Neuronal stem cell (in vitro differentiated cells): Measurements from ENCODE around the gene PAX2.

Source experiments
- DNase-seq: peaks from one replicate; pipeline ENCODE4 v3.0.0-alpha.2; 2013; ENCODE audit warnings: low spot score
- H2AFZ ChIP-seq: one replicate; pipeline ENCODE4 v1.6.1; 2013; ENCODE audit warnings: mild to moderate bottlenecking, low read length, inconsistent platforms
- H2AK5ac ChIP-seq: 2 replicates; pipeline ENCODE4 v1.6.1; 2013; ENCODE audit warnings: low read depth, mild to moderate bottlenecking, inconsistent platforms, low read length, moderate library complexity, mixed read lengths
- H2BK120ac ChIP-seq: 2 replicates; pipeline ENCODE4 v1.6.1; 2013; ENCODE audit warnings: low read depth, mild to moderate bottlenecking, inconsistent platforms, low read length, moderate library complexity, mixed read lengths
- H2BK12ac ChIP-seq: one replicate; pipeline ENCODE4 v1.6.1; 2013; ENCODE audit warnings: low read length, inconsistent platforms
- H2BK15ac ChIP-seq: 2 replicates; pipeline ENCODE4 v1.6.1; 2013; ENCODE audit warnings: mild to moderate bottlenecking, low read length, inconsistent platforms, mixed read lengths
- H2BK5ac ChIP-seq: one replicate; pipeline ENCODE4 v1.6.1; 2013; ENCODE audit warnings: inconsistent platforms, mild to moderate bottlenecking, low read length, moderate library complexity
- H3K14ac ChIP-seq: one replicate; pipeline ENCODE4 v1.6.1; 2013; ENCODE audit warnings: low read length, inconsistent platforms
- H3K18ac ChIP-seq: 2 replicates; pipeline ENCODE4 v1.6.1; 2013; ENCODE audit warnings: low read length, inconsistent platforms
- H3K23ac ChIP-seq: 2 replicates; pipeline ENCODE4 v1.6.1; 2013; ENCODE audit warnings: low read depth, mild to moderate bottlenecking, mixed read lengths, low read length, inconsistent platforms; ENCODE audit not compliant: poor library complexity
- H3K27ac ChIP-seq: replicated peaks from 3 replicates; pipeline ENCODE4 v1.5.1; 2013; ENCODE audit warnings: low read length, inconsistent platforms
- H3K27me3 ChIP-seq, 3 experiments: 2 replicates each; pipeline ENCODE4 v1.6.1; 2013; ENCODE audit warnings: low read length in 3 of 3, mild to moderate bottlenecking in 2 of 3, inconsistent platforms in 1 of 3, low read depth in 1 of 3, mixed read lengths in 1 of 3, moderate library complexity in 1 of 3; ENCODE audit not compliant: control insufficient read depth in 3 of 3, insufficient read depth in 3 of 3
- H3K36me3 ChIP-seq, 2 donors: replicated peaks in 1 of 2; 2 replicates each; pipeline ENCODE4 v1.6.1; 2013; ENCODE audit warnings: low read length in 2 of 2; ENCODE audit not compliant: control insufficient read depth in 2 of 2, insufficient read depth in 2 of 2
- H3K4ac ChIP-seq: 2 replicates; pipeline ENCODE4 v1.6.1; 2013; ENCODE audit warnings: inconsistent platforms, mild to moderate bottlenecking, low read length, moderate library complexity
- H3K4me1 ChIP-seq, 2 donors: 1 replicate in 1 of 2; 2 replicates in 1 of 2; pipeline ENCODE4 v1.6.1; 2013; ENCODE audit warnings: low read length in 2 of 2, low read depth in 1 of 2; ENCODE audit not compliant: control insufficient read depth in 2 of 2, insufficient read depth in 1 of 2
- H3K4me2 ChIP-seq: one replicate; pipeline ENCODE4 v1.6.1; 2013; ENCODE audit warnings: mild to moderate bottlenecking, low read length, inconsistent platforms; ENCODE audit not compliant: insufficient read depth, poor library complexity, severe bottlenecking
- H3K4me3 ChIP-seq, 2 donors: 2 replicates each; pipeline ENCODE4 v1.5.1; 2013; ENCODE audit warnings: low read length in 2 of 2, mild to moderate bottlenecking in 2 of 2, inconsistent platforms in 1 of 2, moderate library complexity in 1 of 2
- H3K79me1 ChIP-seq: one replicate; pipeline ENCODE4 v1.6.1; 2013; ENCODE audit warnings: low read depth, mild to moderate bottlenecking, inconsistent platforms, low read length, moderate library complexity
- H3K9ac ChIP-seq: one replicate; pipeline ENCODE4 v1.6.1; 2013; ENCODE audit warnings: mild to moderate bottlenecking, low read depth, low read length, inconsistent platforms; ENCODE audit not compliant: poor library complexity
- H3K9me3 ChIP-seq, 2 donors: replicated peaks in 1 of 2; 2 replicates each; pipeline versions ENCODE3 to v1.6.1; 2013; ENCODE audit warnings: low read length in 2 of 2, mild to moderate bottlenecking in 2 of 2, inconsistent platforms in 1 of 2, low read depth in 1 of 2, mixed read lengths in 1 of 2, moderate library complexity in 1 of 2; ENCODE audit not compliant: control insufficient read depth in 2 of 2, insufficient read depth in 1 of 2
- H4K8ac ChIP-seq: one replicate; pipeline ENCODE4 v1.6.1; 2013; ENCODE audit warnings: low read depth, mild to moderate bottlenecking, inconsistent platforms, low read length, moderate library complexity
- H4K91ac ChIP-seq: one replicate; pipeline ENCODE4 v1.6.1; 2013; ENCODE audit warnings: low read length, low read depth, mild to moderate bottlenecking, inconsistent platforms; ENCODE audit not compliant: poor library complexity
- WGBS, 2 donors: extraction: QIAGEN DNeasy Blood & Tissue Kit; methylation state at CpG; one replicate each; pipeline ENCODE4 v1.1.7; 2013; ENCODE audit warnings: missing lambda C conversion rate in 2 of 2, mixed read lengths in 1 of 2; ENCODE audit not compliant: insufficient read length in 2 of 2, insufficient replicate concordance in 1 of 2; ENCODE audit errors: extremely low coverage in 2 of 2; 5-methylcytosine and 5-hydroxymethylcytosine counted together

PAX2 gene

GRCh38 chr10:100829933-100830727, 84.7 kb downstream of the PAX2 start:
- peak overlapping the region; percentile 35 for H3K18ac ChIP-seq
- no peak overlapping the region for H4K8ac ChIP-seq
- H3K79me1 ChIP-seq = no peaks in the 10 kb centered on the region
- peaks cover 9% of the 10 kb centered on the region in 2 donors for H3K4me1 ChIP-seq
- no peak overlapping the region for H3K14ac ChIP-seq
- H4K91ac ChIP-seq = no peak overlapping the region
- WGBS, 2 donors = no CpG with 5 or more reads among the region's 44 CpGs
- H3K23ac ChIP-seq = no peak overlapping the region
- no peaks in the 10 kb centered on the region for H3K36me3 ChIP-seq
- no peak overlapping the region for H2BK12ac ChIP-seq
- peaks cover 0 to 2% of the 10 kb centered on the region in 2 donors for H3K9me3 ChIP-seq
- H2BK5ac ChIP-seq = peak overlapping the region; percentile 4
- no peak overlapping the region for H3K27ac ChIP-seq
- H2AK5ac ChIP-seq = peak overlapping the region; percentile 17
- H3K27me3 ChIP-seq = peaks cover 36 to 99% (median 87%) of the 10 kb centered on the region in 3 experiments
- H2BK15ac ChIP-seq = no peak overlapping the region
- no peak overlapping the region for H3K4me3 ChIP-seq
- H2BK120ac ChIP-seq = no peak overlapping the region
- H3K9ac ChIP-seq = no peak overlapping the region
- no peak for DNase-seq
- no peak overlapping the region for H3K4ac ChIP-seq
- H3K4me2 ChIP-seq = no peak overlapping the region
- H2AFZ ChIP-seq = peak overlapping the region; percentile 18

GRCh38 chr10:100830728-100831111, 85.3 kb downstream of the PAX2 start:
- H3K79me1 ChIP-seq = no peaks in the 10 kb centered on the region
- H3K27ac ChIP-seq = no peak overlapping the region
- no peak overlapping the region for H3K4ac ChIP-seq
- H3K4me1 ChIP-seq = peaks cover 8 to 9% of the 10 kb centered on the region in 2 donors
- no peak overlapping the region for H2BK5ac ChIP-seq
- no peak overlapping the region for H2AFZ ChIP-seq
- no peak overlapping the region for H3K14ac ChIP-seq
- H3K4me2 ChIP-seq = no peak overlapping the region
- no peaks in the 10 kb centered on the region for H3K36me3 ChIP-seq
- H4K8ac ChIP-seq = no peak overlapping the region
- no peak overlapping the region for H2BK120ac ChIP-seq
- H3K23ac ChIP-seq = no peak overlapping the region
- H2BK15ac ChIP-seq = no peak overlapping the region
- H3K27me3 ChIP-seq = peaks cover 36 to 94% (median 81%) of the 10 kb centered on the region in 3 experiments
- no CpG with 5 or more reads among the region's 1 CpG for WGBS, 2 donors
- no peak overlapping the region for H2AK5ac ChIP-seq
- H4K91ac ChIP-seq = no peak overlapping the region
- H3K9me3 ChIP-seq = no peaks in the 10 kb centered on the region
- DNase-seq = no peak
- no peak overlapping the region for H3K18ac ChIP-seq
- no peak overlapping the region for H3K9ac ChIP-seq
- no peak overlapping the region for H3K4me3 ChIP-seq
- H2BK12ac ChIP-seq = no peak overlapping the region

DNA sequence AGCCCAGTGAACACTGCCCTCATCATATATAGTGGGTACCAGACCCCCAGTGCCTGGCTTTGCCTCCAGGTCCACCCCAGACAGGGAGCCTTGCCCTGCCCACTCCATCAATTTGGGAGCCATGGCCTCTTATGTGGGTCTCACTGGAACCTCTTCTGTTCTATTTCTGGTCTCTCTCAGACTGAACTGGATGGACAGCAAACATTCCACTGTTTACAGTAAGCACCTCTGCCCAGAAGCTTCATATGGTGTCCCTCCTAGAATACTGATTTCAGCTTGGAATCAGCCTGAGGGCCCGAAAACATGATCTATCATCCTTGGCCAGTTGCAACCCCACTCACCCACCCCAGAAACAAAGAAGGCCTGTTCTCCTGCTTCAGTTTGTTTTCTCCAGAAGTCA, 86.4 kb downstream of the PAX2 start:
- Histone ChIP-seq H3K9ac (no peak overlapping the region), H4K91ac (no peak overlapping the region), H3K9me3 (peaks cover 0 to 2% of the 10 kb centered on the region in 2 donors), H3K27me3 (peaks cover 30 to 85% (median 71%) of the 10 kb centered on the region in 3 experiments), H3K14ac (no peak overlapping the region), H3K27ac (no peak overlapping the region), H2BK12ac (no peak overlapping the region), H2BK120ac (no peak overlapping the region), H3K23ac (no peak overlapping the region), H3K4me2 (no peak overlapping the region), H3K4me1 (peaks cover 8 to 9% of the 10 kb centered on the region in 2 donors), H2BK15ac (no peak overlapping the region), H4K8ac (no peak overlapping the region), H2BK5ac (no peak overlapping the region), H2AK5ac (no peak overlapping the region), H3K4me3 (no peak overlapping the region), H3K4ac (no peak overlapping the region), H3K18ac (no peak overlapping the region), H3K36me3 (no peaks in the 10 kb centered on the region), H2AFZ (no peak overlapping the region), H3K79me1 (no peaks in the 10 kb centered on the region)
- WGBS, 2 donors = no CpG with 5 or more reads among the region's 1 CpG
- no peak for DNase-seq

DNA sequence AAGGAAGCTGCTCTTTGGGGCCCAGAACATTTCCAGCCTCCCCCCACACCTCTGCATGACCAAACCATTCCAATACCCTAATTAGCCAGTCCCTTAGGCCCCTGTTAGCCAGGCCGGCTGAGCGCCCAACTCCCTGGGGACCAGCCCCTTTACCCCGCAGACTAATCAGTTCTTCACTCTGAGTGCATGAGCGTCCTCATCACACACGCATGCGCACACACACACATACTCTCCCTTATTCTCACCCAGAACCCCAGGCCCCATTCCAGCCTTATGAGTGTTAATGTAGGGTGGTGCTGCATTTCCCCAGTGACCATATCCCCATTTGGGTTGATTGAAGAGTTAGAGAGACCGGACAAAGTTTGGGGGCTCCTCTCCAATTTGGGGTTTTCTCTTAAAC, 90.4 kb downstream of the PAX2 start:
- WGBS, 2 donors = no CpG with 5 or more reads among the region's 7 CpGs
- H3K9ac ChIP-seq = no peak overlapping the region
- H2BK12ac ChIP-seq = no peak overlapping the region
- H3K27ac ChIP-seq = no peak overlapping the region
- no peak overlapping the region for H3K23ac ChIP-seq
- H4K91ac ChIP-seq = no peak overlapping the region
- no peak for DNase-seq
- H3K4ac ChIP-seq = no peak overlapping the region
- no peaks in the 10 kb centered on the region for H3K4me1 ChIP-seq
- no peak overlapping the region for H3K4me2 ChIP-seq
- H3K9me3 ChIP-seq = peaks cover 0 to 2% of the 10 kb centered on the region in 2 donors
- H3K4me3 ChIP-seq = no peak overlapping the region
- H2BK5ac ChIP-seq = no peak overlapping the region
- no peaks in the 10 kb centered on the region for H3K79me1 ChIP-seq
- H4K8ac ChIP-seq = no peak overlapping the region
- no peak overlapping the region for H3K14ac ChIP-seq
- no peaks in the 10 kb centered on the region for H3K36me3 ChIP-seq
- H3K27me3 ChIP-seq = peaks cover 4 to 57% (median 32%) of the 10 kb centered on the region in 3 experiments
- no peak overlapping the region for H2BK120ac ChIP-seq
- no peak overlapping the region for H2AFZ ChIP-seq
- no peak overlapping the region for H2BK15ac ChIP-seq
- no peak overlapping the region for H3K18ac ChIP-seq
- H2AK5ac ChIP-seq = no peak overlapping the region
